Hepatocyte (in vitro differentiated cells): ENCODE measurements around the gene ARAP3. TPM values are rescaled to one million over a fixed set of nuclear protein-coding genes. Genes with fewer than 3 reads are reported as not detected.

Experiments
- DNase-seq: peaks from one replicate; pipeline ENCODE4 v3.0.0-alpha.2; 2016; ENCODE audit warnings: low spot score
- H2AFZ ChIP-seq: fragments of 200-600 bp; sonication (generic); 2 replicates; pipeline ENCODE4 v1.6.0; 2016; ENCODE audit warnings: antibody characterized with exemption, mild to moderate bottlenecking
- H3K27ac ChIP-seq: fragments of 200-600 bp; sonication (generic); 2 replicates; pipeline ENCODE4 v1.5.1; 2016; ENCODE audit warnings: mild to moderate bottlenecking
- H3K27me3 ChIP-seq: fragments of 200-600 bp; sonication (generic); 2 replicates; pipeline ENCODE4 v1.6.1; 2016
- H3K36me3 ChIP-seq: fragments of 200-600 bp; sonication (generic); replicated peaks from 2 replicates; pipeline ENCODE4 v1.5.1; 2016; ENCODE audit warnings: low read depth; ENCODE audit not compliant: insufficient read depth
- H3K4me1 ChIP-seq: fragments of 200-600 bp; sonication (generic); 2 replicates; pipeline ENCODE4 v1.5.1; 2016; ENCODE audit warnings: mild to moderate bottlenecking, moderate library complexity; ENCODE audit not compliant: insufficient read depth
- H3K4me2 ChIP-seq: fragments of 200-600 bp; sonication (generic); 2 replicates; pipeline ENCODE4 v1.6.0; 2016
- H3K4me3 ChIP-seq: fragments of 200-600 bp; sonication (generic); 2 replicates; pipeline ENCODE4 v1.5.1; 2016; ENCODE audit warnings: mild to moderate bottlenecking
- H3K79me2 ChIP-seq: fragments of 200-600 bp; sonication (generic); 2 replicates; pipeline ENCODE4 v1.6.0; 2017; ENCODE audit warnings: mild to moderate bottlenecking
- H3K9me2 ChIP-seq: fragments of 200-600 bp; sonication (generic); replicated peaks from 2 replicates; pipeline ENCODE4 v1.6.0; 2017; ENCODE audit warnings: mild to moderate bottlenecking; ENCODE audit not compliant: insufficient read depth
- H3K9me3 ChIP-seq: fragments of 200-600 bp; sonication (generic); 2 replicates; pipeline ENCODE4 v1.5.1; 2016; ENCODE audit warnings: low read depth, mild to moderate bottlenecking
- H4K20me1 ChIP-seq: fragments of 200-600 bp; sonication (generic); 2 replicates; pipeline ENCODE4 v1.6.0; 2016; ENCODE audit warnings: mild to moderate bottlenecking; ENCODE audit not compliant: insufficient read depth, poor library complexity, severe bottlenecking
- EZH2 ChIP-seq: fragments of 200-600 bp; sonication (generic); IDR thresholded peaks from 2 replicates; pipeline ENCODE4 v1.6.1; 2016; ENCODE audit warnings: antibody characterized with exemption, mild to moderate bottlenecking, borderline replicate concordance
- EZH2phosphoT487 ChIP-seq: fragments of 200-600 bp; sonication (generic); IDR thresholded peaks from one replicate; pipeline ENCODE4 v1.6.1; 2018; ENCODE audit warnings: antibody characterized with exemption, mild to moderate bottlenecking, low read depth, moderate library complexity; ENCODE audit not compliant: unreplicated experiment, severe bottlenecking
- WGBS: methylation state at CpG from one replicate; pipeline ENCODE4 v1.1.6; 2016; ENCODE audit warnings: low lambda C conversion rate; ENCODE audit errors: missing lambda C conversion rate; 5-methylcytosine and 5-hydroxymethylcytosine counted together
- polyA plus RNA-seq: library from polyadenylated mRNA; unstranded; fragments of >200 nt; fragmentation: Nextera tagmentation; extraction: Ambion mirVana; gene quantifications from 2 replicates; pipeline ENCODE4 v1.2.1, GENCODE V29; 2016
- total RNA-seq: library from RNA; depleted of rRNA; stranded (reverse); fragments of >200 nt; gene quantifications from 2 replicates; pipeline ENCODE4 v1.2.3, GENCODE V29; 2014
- TF ChIP-seq, protein P1 (sequence below): fragments of 200-600 bp; sonication (generic); IDR thresholded peaks from 2 replicates; pipeline ENCODE4 v1.5.1; 2016; ENCODE audit warnings: antibody characterized with exemption, mild to moderate bottlenecking; ENCODE audit not compliant: poor library complexity

Gene ARAP3
- total and polyA plus RNA-seq, 2 experiments from 2014 or later: 5.1 to 8.6 TPM

DNA sequence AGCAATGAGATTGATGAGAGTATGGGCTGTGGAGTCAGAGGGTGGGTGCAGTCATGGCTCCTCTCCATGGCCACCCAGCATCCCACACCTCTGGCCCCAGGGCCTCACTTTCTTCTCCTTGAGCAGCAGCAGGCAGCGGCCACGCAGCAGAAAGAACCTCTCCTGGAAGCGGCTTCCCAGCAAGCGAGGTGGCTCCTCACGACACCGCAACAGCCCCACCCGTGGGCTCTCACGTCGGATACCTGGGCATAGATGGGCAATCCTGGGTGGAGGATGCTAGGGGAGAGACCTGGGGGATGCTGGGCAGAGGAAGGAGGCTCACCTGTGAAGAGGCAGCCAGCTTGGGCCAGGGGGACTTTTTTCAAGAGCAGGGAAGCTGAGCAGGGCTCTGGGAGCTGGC, 25.6 kb downstream of the ARAP3 start:
- Histone ChIP-seq H3K27ac (no peak overlapping the region), H4K20me1 (no peaks in the 10 kb centered on the region), H3K27me3 (no peaks in the 10 kb centered on the region), H3K9me3 (no peaks in the 10 kb centered on the region), H3K4me2 (no peak overlapping the region), H3K4me3 (no peak overlapping the region), H3K79me2 (no peaks in the 10 kb centered on the region), H3K4me1 (peaks cover 5% of the 10 kb centered on the region), H3K36me3 (no peaks in the 10 kb centered on the region), H2AFZ (no peak overlapping the region), H3K9me2 (no peaks in the 10 kb centered on the region)
- WGBS: 98% methylated on average over 9 of the region's 9 CpGs
- DNase-seq: no peak
- TF ChIP-seq, protein P1, sequence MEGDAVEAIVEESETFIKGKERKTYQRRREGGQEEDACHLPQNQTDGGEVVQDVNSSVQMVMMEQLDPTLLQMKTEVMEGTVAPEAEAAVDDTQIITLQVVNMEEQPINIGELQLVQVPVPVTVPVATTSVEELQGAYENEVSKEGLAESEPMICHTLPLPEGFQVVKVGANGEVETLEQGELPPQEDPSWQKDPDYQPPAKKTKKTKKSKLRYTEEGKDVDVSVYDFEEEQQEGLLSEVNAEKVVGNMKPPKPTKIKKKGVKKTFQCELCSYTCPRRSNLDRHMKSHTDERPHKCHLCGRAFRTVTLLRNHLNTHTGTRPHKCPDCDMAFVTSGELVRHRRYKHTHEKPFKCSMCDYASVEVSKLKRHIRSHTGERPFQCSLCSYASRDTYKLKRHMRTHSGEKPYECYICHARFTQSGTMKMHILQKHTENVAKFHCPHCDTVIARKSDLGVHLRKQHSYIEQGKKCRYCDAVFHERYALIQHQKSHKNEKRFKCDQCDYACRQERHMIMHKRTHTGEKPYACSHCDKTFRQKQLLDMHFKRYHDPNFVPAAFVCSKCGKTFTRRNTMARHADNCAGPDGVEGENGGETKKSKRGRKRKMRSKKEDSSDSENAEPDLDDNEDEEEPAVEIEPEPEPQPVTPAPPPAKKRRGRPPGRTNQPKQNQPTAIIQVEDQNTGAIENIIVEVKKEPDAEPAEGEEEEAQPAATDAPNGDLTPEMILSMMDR: no peak
- TF ChIP-seq EZH2 (no peak), EZH2phosphoT487 (no peak)

DNA sequence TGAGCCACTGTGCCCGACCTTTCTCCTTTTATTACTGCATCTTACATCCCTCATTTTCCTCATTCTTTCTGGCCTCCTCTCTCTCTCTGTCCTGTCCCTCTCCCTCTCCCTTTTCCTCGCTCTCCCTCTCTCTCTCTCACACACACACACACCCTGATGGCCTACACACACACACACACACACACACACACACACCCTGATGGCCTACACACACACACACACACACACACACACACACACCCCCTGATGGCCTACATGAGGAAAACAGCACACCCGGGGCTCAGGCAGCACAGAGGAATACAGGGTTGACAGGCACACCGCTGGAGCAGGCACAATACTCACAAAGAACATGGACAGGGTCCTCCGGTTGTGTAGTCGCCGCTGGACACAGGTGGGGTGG, 27.0 kb downstream of the ARAP3 start:
- H3K4me1 ChIP-seq: peaks cover 5% of the 10 kb centered on the region
- WGBS: 89% methylated on average over 7 of the region's 7 CpGs
- no peaks in the 10 kb centered on the region for H3K36me3 ChIP-seq
- TF ChIP-seq EZH2: no peak
- TF ChIP-seq, protein P1: no peak
- TF ChIP-seq EZH2phosphoT487: no peak
- H3K4me3 ChIP-seq: no peak overlapping the region
- no peak overlapping the region for H3K27ac ChIP-seq
- no peaks in the 10 kb centered on the region for H4K20me1 ChIP-seq
- no peaks in the 10 kb centered on the region for H3K79me2 ChIP-seq
- H2AFZ ChIP-seq: no peak overlapping the region
- H3K4me2 ChIP-seq: no peak overlapping the region
- no peak for DNase-seq
- H3K9me3 ChIP-seq: no peaks in the 10 kb centered on the region
- H3K27me3 ChIP-seq: no peaks in the 10 kb centered on the region
- H3K9me2 ChIP-seq: no peaks in the 10 kb centered on the region

DNA sequence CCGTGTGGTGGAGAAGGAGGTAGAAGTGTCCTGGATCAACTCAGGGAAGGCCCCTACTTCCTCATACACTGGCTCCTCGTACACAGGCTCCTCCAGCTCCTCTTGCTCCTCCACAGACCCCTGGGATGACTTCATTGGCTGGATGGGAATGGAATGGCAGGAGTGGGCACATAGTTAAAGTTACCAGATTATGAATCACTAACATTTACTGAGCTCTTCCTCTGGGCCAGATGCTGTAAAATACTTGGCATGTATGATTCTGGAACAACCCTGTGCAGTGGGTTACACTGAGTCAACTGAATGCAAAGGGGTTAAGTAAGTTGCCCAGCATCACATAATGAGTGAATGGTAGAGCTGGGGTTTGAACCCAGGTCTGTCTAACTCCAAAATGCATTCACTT, 27.7 kb downstream of the ARAP3 start:
- WGBS: 83% methylated on average over 2 of the region's 2 CpGs

More for the DNA sequence above, 27.7 kb downstream of the ARAP3 start:
- DNase-seq: no peak
- no peak for TF ChIP-seq EZH2
- no peak for TF ChIP-seq EZH2phosphoT487
- TF ChIP-seq, protein P1: no peak
- no peaks in the 10 kb centered on the region for H3K27me3 ChIP-seq
- no peaks in the 10 kb centered on the region for H4K20me1 ChIP-seq
- no peaks in the 10 kb centered on the region for H3K9me2 ChIP-seq
- H3K4me1 ChIP-seq: peaks cover 5% of the 10 kb centered on the region
- no peak overlapping the region for H3K27ac ChIP-seq
- H3K36me3 ChIP-seq: no peaks in the 10 kb centered on the region
- no peak overlapping the region for H2AFZ ChIP-seq
- H3K4me2 ChIP-seq: no peak overlapping the region
- H3K4me3 ChIP-seq: no peak overlapping the region
- no peaks in the 10 kb centered on the region for H3K79me2 ChIP-seq
- H3K9me3 ChIP-seq: no peaks in the 10 kb centered on the region
